Gastrocnemius medialis (tissue), 4 donors: ENCODE data around the gene C10orf71. TPM values are rescaled to one million over a fixed set of nuclear protein-coding genes. Genes with fewer than 3 reads are reported as not detected.

Experiments
- ATAC-seq, 2 donors: fragments of 150-250 bp; one replicate each; pipeline ENCODE4 v1.9.1; 2016
- DNase-seq, 2 donors: peaks; one replicate each; pipeline ENCODE4 v3.0.0-alpha.2; 2019
- H3K27ac ChIP-seq, 4 donors: fragments of 200-600 bp; sonication (generic); 1 replicate in 1 of 4; 2 replicates in 3 of 4; pipeline ENCODE4 v1.5.1; 2016 to 2018; ENCODE audit warnings: mild to moderate bottlenecking in 2 of 4, moderate library complexity in 1 of 4
- H3K27me3 ChIP-seq, 3 donors: fragments of 200-600 bp; sonication (generic) in 2 of 3; 1 replicate in 1 of 3; 2 replicates in 2 of 3; pipeline versions ENCODE4 v1.5.1 to v1.6.0; 2016 to 2019; ENCODE audit warnings: mild to moderate bottlenecking in 1 of 3, moderate library complexity in 1 of 3
- H3K36me3 ChIP-seq, 2 donors: fragments of 200-600 bp; sonication (generic) in 1 of 2; one replicate each; pipeline ENCODE4 v1.5.1; 2017 to 2018
- H3K4me1 ChIP-seq, 2 donors: fragments of 200-600 bp; sonication (generic) in 1 of 2; one replicate each; pipeline ENCODE4 v1.5.1; 2016 to 2017; ENCODE audit warnings: mild to moderate bottlenecking in 2 of 2
- H3K4me3 ChIP-seq, 4 donors: fragments of 200-600 bp; sonication (generic) in 3 of 4; 1 replicate in 1 of 4; 2 replicates in 3 of 4; pipeline ENCODE4 v1.5.1; 2016 to 2019; ENCODE audit warnings: mild to moderate bottlenecking in 2 of 4
- H3K9me3 ChIP-seq, 3 donors: fragments of 200-600 bp; sonication (generic) in 2 of 3; 1 replicate in 1 of 3; 2 replicates in 2 of 3; pipeline ENCODE4 v1.5.1; 2016 to 2019
- POLR2A ChIP-seq, 2 donors: fragments of 450-650 bp; IDR thresholded peaks; one replicate each; pipeline ENCODE4 v1.6.1; 2017; ENCODE audit warnings: antibody characterized with exemption in 2 of 2, mild to moderate bottlenecking in 2 of 2, moderate library complexity in 2 of 2
- in situ Hi-C, 4 donors: fragments of 200-750 bp; cut with MboI; loops; one replicate each; pipeline versions ENCODE4 v1.15.0 to v1.8.0; 2017; ENCODE audit warnings: low sequenced_read_pairs in 4 of 4
- intact Hi-C: fragments of 100-400 bp; cut with DNase I; formaldehyde crosslinking; loops from one replicate; pipeline ENCODE4 v1.15.1; 2023; ENCODE audit warnings: low total_unique reads
- total RNA-seq, 4 donors: library from RNA; depleted of rRNA; stranded (reverse); fragments of >200 nt; gene quantifications; one replicate each; pipeline versions ENCODE4 v1.1.0 to v1.2.3, GENCODE V29; 2016
- TF ChIP-seq, protein P1 (sequence below), 5 experiments: fragments of 450-650 bp in 3 of 5; fragments of 200-600 bp in 2 of 5; sonication (generic) in 2 of 5; IDR thresholded peaks in 4 of 5; conservative IDR thresholded peaks in 1 of 5; 1 replicate in 4 of 5; 2 replicates in 1 of 5; pipeline ENCODE4 v1.5.1; 2016 to 2019; ENCODE audit warnings: antibody characterized with exemption in 5 of 5, mild to moderate bottlenecking in 3 of 5, moderate library complexity in 3 of 5

Gene C10orf71
- total RNA-seq, 4 donors from 2014 or later, result 26.5 to 208 (median 69.6) TPM

GRCh38 chr10:49350846-49351532, 52.0 kb downstream of the C10orf71 start:
- Histone ChIP-seq H3K9me3 (no peaks in the 10 kb centered on the region), H3K27me3 (no peaks in the 10 kb centered on the region), H3K4me1 (no peaks in the 10 kb centered on the region), H3K27ac (no peak overlapping the region), H3K4me3 (no peak overlapping the region), H3K36me3 (no peaks in the 10 kb centered on the region)
- intact Hi-C loops, result no loop called here
- ATAC-seq (no peak), DNase-seq (no peak)
- TF ChIP-seq, protein P1, sequence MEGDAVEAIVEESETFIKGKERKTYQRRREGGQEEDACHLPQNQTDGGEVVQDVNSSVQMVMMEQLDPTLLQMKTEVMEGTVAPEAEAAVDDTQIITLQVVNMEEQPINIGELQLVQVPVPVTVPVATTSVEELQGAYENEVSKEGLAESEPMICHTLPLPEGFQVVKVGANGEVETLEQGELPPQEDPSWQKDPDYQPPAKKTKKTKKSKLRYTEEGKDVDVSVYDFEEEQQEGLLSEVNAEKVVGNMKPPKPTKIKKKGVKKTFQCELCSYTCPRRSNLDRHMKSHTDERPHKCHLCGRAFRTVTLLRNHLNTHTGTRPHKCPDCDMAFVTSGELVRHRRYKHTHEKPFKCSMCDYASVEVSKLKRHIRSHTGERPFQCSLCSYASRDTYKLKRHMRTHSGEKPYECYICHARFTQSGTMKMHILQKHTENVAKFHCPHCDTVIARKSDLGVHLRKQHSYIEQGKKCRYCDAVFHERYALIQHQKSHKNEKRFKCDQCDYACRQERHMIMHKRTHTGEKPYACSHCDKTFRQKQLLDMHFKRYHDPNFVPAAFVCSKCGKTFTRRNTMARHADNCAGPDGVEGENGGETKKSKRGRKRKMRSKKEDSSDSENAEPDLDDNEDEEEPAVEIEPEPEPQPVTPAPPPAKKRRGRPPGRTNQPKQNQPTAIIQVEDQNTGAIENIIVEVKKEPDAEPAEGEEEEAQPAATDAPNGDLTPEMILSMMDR (IDR thresholded peaks at IDR 0.05 in 4 of 5, conservative IDR thresholded peaks at IDR 0.05 in 1 of 5), result no peak
- no peak for TF ChIP-seq POLR2A (IDR thresholded peaks at IDR 0.05)
- in situ Hi-C loops, result loop anchor here in 1 of 4 donors (25.0 kb wide), 1 partner anchor 364 kb away; no protein-coding TSS in a partner anchor

GRCh38 chr10:49351669-49352068, 52.7 kb downstream of the C10orf71 start:
- Histone ChIP-seq H3K27me3 (no peaks in the 10 kb centered on the region), H3K4me3 (no peak overlapping the region), H3K9me3 (no peaks in the 10 kb centered on the region), H3K36me3 (no peaks in the 10 kb centered on the region), H3K27ac (no peak overlapping the region), H3K4me1 (no peaks in the 10 kb centered on the region)
- in situ Hi-C loops, result loop anchor here in 1 of 4 donors (25.0 kb wide), 1 partner anchor 364 kb away; no protein-coding TSS in a partner anchor
- no peak for ATAC-seq
- no peak for DNase-seq
- intact Hi-C loops, result no loop called here
- TF ChIP-seq POLR2A (IDR thresholded peaks at IDR 0.05), result no peak
- TF ChIP-seq, protein P1 (IDR thresholded peaks at IDR 0.05 in 4 of 5, conservative IDR thresholded peaks at IDR 0.05 in 1 of 5), result no peak

- Histone ChIP-seq H3K4me1 (no peaks in the 10 kb centered on the region), H3K9me3 (no peaks in the 10 kb centered on the region), H3K4me3 (no peak overlapping the region), H3K27ac (no peak overlapping the region), H3K36me3 (no peaks in the 10 kb centered on the region), H3K27me3 (no peaks in the 10 kb centered on the region)
- in situ Hi-C loops, result loop anchor here in 1 of 4 donors (25.0 kb wide), 1 partner anchor 365 kb away; no protein-coding TSS in a partner anchor
- ATAC-seq (no peak), DNase-seq (no peak)
- intact Hi-C loops, result no loop called here
- TF ChIP-seq, protein P1 (IDR thresholded peaks at IDR 0.05 in 4 of 5, conservative IDR thresholded peaks at IDR 0.05 in 1 of 5), result no peak
- no peak for TF ChIP-seq POLR2A (IDR thresholded peaks at IDR 0.05)
These were observed 53.4 kb downstream of the C10orf71 start for GRCh38 chr10:49352323-49352722.

DNA sequence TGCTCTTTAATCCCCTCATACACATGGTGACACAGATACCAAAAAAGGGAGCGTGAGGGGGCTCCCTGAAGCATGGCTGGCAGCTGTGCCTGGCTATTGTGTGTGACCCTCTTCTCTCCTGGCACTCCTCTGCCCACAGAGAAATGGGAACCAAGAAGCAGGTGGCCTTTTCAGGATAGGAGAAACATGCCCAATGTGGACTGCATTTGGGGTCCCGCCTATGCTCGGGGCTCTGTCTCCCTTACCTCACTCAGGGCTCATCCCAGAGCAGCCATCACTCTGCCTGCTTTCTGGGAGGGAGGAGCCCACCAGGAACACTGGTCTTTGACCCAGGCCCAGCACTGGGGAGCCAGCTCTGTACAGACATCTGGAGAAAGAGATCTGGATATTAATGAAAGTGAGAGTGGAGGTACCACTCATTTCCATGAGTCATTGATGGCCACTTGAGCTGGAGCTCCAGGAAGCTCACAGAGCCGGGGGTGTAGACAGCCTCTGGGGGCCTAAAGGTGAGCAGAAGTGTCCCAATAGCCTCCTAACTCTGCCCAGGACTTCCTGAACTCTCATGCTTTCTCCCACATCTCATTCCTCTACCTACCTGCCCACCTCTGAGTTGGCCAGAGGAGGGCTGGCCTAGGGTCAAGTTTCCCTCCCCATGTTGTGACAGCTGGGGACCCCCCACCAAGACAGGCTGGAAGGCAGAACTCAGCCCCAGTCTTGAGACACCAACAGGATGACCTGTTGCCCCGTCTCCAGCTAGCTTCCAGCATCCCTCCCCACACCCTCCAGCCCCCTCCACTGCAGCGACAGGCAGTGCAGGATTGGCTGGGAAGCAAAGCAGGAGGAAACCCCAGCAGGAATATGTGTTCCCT, 54.3 kb downstream of the C10orf71 start:
- H3K4me1 ChIP-seq, result no peaks in the 10 kb centered on the region
- no peak overlapping the region for H3K27ac ChIP-seq
- ATAC-seq (no peak), DNase-seq (no peak)
- H3K27me3 ChIP-seq, result no peaks in the 10 kb centered on the region
- H3K4me3 ChIP-seq, result no peak overlapping the region
- H3K36me3 ChIP-seq, result no peaks in the 10 kb centered on the region
- intact Hi-C loops, result no loop called here
- TF ChIP-seq, protein P1 (IDR thresholded peaks at IDR 0.05 in 4 of 5, conservative IDR thresholded peaks at IDR 0.05 in 1 of 5), result no peak
- TF ChIP-seq POLR2A (IDR thresholded peaks at IDR 0.05), result no peak
- in situ Hi-C loops, result loop anchor here in 1 of 4 donors (25.0 kb wide), 1 partner anchor 366 kb away; no protein-coding TSS in a partner anchor
- H3K9me3 ChIP-seq, result no peaks in the 10 kb centered on the region
